Fibroblast of pulmonary artery (primary cell): ENCODE data around the gene POLN.
"Not testable (repeated sequence)": the region's sequence is repeated elsewhere in the genome, so short reads cannot be mapped to it uniquely, and the experiment has no call there.

Experiments used
- DNase-seq: peaks from one replicate; pipeline ENCODE4 v3.0.0-alpha.2; 2010; ENCODE audit warnings: low read depth
- H3K4me3 ChIP-seq: replicated peaks from 2 replicates; pipeline ENCODE4 v1.5.1; 2011; ENCODE audit warnings: low read depth, mild to moderate bottlenecking, control low read depth, low read length, moderate library complexity
- CTCF ChIP-seq: IDR thresholded peaks from 2 replicates; pipeline ENCODE4 v1.5.1; 2011; ENCODE audit warnings: mild to moderate bottlenecking, control low read depth, low read length, inconsistent platforms; ENCODE audit errors: missing control alignments

POLN gene

DNA sequence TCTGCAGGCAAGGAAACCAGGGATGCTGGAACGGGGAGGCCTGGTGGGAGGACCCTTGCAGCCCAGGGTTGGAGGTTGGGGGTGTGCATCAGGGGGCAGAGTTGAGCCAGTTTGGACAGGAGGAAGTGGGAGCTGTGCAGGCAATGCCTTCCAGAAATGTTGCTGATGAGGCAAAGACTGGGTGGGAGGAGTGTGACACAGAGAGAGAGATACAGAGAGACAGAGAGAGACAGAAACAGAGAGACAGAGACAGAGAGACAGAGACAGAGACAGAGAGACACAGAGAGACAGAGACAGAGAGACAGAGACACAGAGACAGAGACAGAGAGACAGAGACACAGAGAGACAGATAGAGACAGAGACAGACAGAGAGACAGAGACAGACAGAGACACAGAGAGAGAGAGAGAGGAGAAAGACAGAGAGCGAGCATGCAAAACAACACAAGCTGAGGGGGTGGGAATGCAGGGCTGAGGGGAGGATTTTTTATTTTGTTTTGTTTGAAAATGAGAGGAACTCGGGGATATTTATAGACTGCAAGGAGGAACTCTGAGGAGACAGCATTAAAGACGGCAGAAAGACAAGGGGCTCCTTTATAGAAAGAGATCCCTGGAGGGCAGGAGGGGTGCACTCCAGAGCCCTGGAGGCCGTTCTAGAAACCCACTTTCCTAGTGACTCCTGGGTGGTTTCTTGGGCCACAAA is 1.9 kb upstream of the POLN start:
- DNase-seq = peak; percentile 65
- peak; percentile 28 for TF ChIP-seq CTCF
- H3K4me3 ChIP-seq = no peak overlapping the region

DNA sequence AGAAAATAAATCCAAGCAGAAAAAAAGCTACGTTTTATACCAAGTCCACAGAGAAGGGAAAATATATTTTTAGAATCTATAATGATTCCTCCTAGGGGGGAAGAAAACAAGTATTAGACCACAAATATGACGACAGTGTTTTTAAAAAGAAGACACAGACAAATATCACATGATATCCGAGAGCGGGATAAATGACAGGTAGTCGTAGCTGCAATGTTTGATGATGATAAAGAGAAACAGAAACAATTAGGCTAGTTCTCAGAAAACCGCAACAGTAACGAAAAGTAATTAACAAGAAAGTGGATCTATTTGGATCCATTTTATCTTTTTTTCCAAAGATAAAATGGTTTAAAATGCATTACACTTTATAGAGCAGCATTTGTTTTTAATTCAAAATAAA is 918 bp downstream of the POLN start:
- peak overlapping the region; percentile 90 for H3K4me3 ChIP-seq
- no peak for TF ChIP-seq CTCF
- DNase-seq = no peak

GRCh38 chr4:2236944-2237666 is 4.8 kb downstream of the POLN start:
- TF ChIP-seq CTCF = no peak
- DNase-seq = no peak
- no peak overlapping the region for H3K4me3 ChIP-seq

- no peak overlapping the region for H3K4me3 ChIP-seq
- TF ChIP-seq CTCF = no peak
- DNase-seq = no peak
These were observed 10.8 kb downstream of the POLN start for GRCh38 chr4:2231082-2231481.

DNA sequence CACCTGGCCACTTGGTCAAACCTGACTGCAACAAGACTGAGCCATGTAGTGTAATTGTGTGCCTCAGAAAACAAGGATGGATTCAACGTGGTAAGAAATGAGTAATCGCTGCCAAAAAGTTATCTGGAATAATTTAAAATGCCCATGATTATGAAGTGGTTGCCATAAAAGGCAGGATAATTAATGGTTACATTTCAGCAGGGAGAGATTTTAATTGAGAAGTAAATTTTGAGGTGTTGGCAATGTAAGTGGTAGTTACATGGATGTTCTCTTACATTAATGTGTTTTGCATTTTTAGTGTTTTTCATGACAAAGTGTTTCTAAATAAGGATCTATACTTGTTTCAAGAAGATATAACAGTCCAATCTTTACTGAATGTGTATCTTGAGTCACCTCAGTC is 15.7 kb downstream of the POLN start:
- no peak for DNase-seq
- no peak for TF ChIP-seq CTCF
- no peak overlapping the region for H3K4me3 ChIP-seq

- DNase-seq = no peak
- H3K4me3 ChIP-seq = no peak overlapping the region
- no peak for TF ChIP-seq CTCF
These were observed 19.1 kb downstream of the POLN start for GRCh38 chr4:2222838-2223237.

DNA sequence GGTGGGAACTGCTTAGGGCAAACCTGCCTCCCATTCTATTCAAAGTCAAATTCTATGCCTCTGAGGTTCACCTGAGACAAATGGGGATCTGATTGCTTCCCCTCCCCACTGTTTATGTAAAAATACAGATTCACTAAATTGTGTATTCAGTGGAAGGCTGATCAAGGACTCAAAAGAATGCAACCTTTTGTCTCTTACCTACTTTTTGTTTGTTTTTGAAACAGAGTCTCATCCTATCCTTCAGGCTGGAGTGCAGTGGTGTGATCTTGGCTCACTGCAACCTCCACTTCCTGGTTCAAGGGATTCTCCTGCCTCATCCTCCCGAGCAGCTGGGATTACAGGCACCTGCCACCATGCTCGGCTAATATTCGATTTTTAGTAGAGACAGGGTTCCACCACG is 20.5 kb downstream of the POLN start:
- not testable (repeated sequence) for H3K4me3 ChIP-seq, DNase-seq
